ENCODE data around the gene PLD6.

The PLD6 gene

GRCh38 chr17:17231621-17232302, 25.6 kb upstream of the PLD6 start:
- no peak overlapping the region for H3K27ac ChIP-seq (ENCODE audit: poor library complexity, severe bottlenecking)
- ATAC-seq (ENCODE audit: low read depth): no peak
- TF ChIP-seq CTCF (IDR thresholded peaks at IDR 0.05; ENCODE audit: poor library complexity, severe bottlenecking): no peak
- peaks cover 45% of the 10 kb centered on the region for H3K36me3 ChIP-seq (ENCODE audit: low read depth)
- no peaks in the 10 kb centered on the region for H3K4me1 ChIP-seq (ENCODE audit: insufficient read depth, poor library complexity, severe bottlenecking)
- no peak for DNase-seq (ENCODE audit: low spot score)
- no peaks in the 10 kb centered on the region for H3K27me3 ChIP-seq (ENCODE audit: insufficient read depth, poor library complexity, severe bottlenecking)
- no peak overlapping the region for H3K4me3 ChIP-seq (ENCODE audit: severe bottlenecking)
- H3K9me3 ChIP-seq (ENCODE audit: severe bottlenecking): no peaks in the 10 kb centered on the region

GRCh38 chr17:17229416-17230384, 23.6 kb upstream of the PLD6 start:
- DNase-seq (ENCODE audit: low spot score) (no peak), ATAC-seq (ENCODE audit: low read depth) (no peak)
- no peak overlapping the region for H3K4me3 ChIP-seq (ENCODE audit: severe bottlenecking)
- H3K36me3 ChIP-seq (ENCODE audit: low read depth): peaks cover 65% of the 10 kb centered on the region
- TF ChIP-seq CTCF (IDR thresholded peaks at IDR 0.05; ENCODE audit: poor library complexity, severe bottlenecking): no peak
- H3K27me3 ChIP-seq (ENCODE audit: insufficient read depth, poor library complexity, severe bottlenecking): no peaks in the 10 kb centered on the region
- H3K27ac ChIP-seq (ENCODE audit: poor library complexity, severe bottlenecking): no peak overlapping the region
- no peaks in the 10 kb centered on the region for H3K9me3 ChIP-seq (ENCODE audit: severe bottlenecking)
- no peaks in the 10 kb centered on the region for H3K4me1 ChIP-seq (ENCODE audit: insufficient read depth, poor library complexity, severe bottlenecking)

- DNase-seq (ENCODE audit: low spot score) (no peak), ATAC-seq (ENCODE audit: low read depth) (no peak)
- H3K27ac ChIP-seq (ENCODE audit: poor library complexity, severe bottlenecking): no peak overlapping the region
- H3K4me3 ChIP-seq (ENCODE audit: severe bottlenecking): no peak overlapping the region
- TF ChIP-seq CTCF (IDR thresholded peaks at IDR 0.05; ENCODE audit: poor library complexity, severe bottlenecking): no peak
- H3K36me3 ChIP-seq (ENCODE audit: low read depth): peaks cover 75% of the 10 kb centered on the region
- H3K9me3 ChIP-seq (ENCODE audit: severe bottlenecking): no peaks in the 10 kb centered on the region
- no peaks in the 10 kb centered on the region for H3K4me1 ChIP-seq (ENCODE audit: insufficient read depth, poor library complexity, severe bottlenecking)
- no peaks in the 10 kb centered on the region for H3K27me3 ChIP-seq (ENCODE audit: insufficient read depth, poor library complexity, severe bottlenecking)
These were observed 22.6 kb upstream of the PLD6 start for GRCh38 chr17:17228521-17229279.

- Histone ChIP-seq H3K4me3 (ENCODE audit: severe bottlenecking) (no peak overlapping the region), H3K36me3 (ENCODE audit: low read depth) (peaks cover 74% of the 10 kb centered on the region)
- no peak for TF ChIP-seq CTCF (IDR thresholded peaks at IDR 0.05; ENCODE audit: poor library complexity, severe bottlenecking)
These were observed 21.7 kb upstream of the PLD6 start for GRCh38 chr17:17227608-17228520.

More at GRCh38 chr17:17227608-17228520, 21.7 kb upstream of the PLD6 start:
- Histone ChIP-seq H3K9me3 (ENCODE audit: severe bottlenecking) (no peaks in the 10 kb centered on the region), H3K27me3 (ENCODE audit: insufficient read depth, poor library complexity, severe bottlenecking) (no peaks in the 10 kb centered on the region), H3K27ac (ENCODE audit: poor library complexity, severe bottlenecking) (no peak overlapping the region), H3K4me1 (ENCODE audit: insufficient read depth, poor library complexity, severe bottlenecking) (no peaks in the 10 kb centered on the region)
- no peak for ATAC-seq (ENCODE audit: low read depth)
- DNase-seq (ENCODE audit: low spot score): no peak
